OCI-LY7 (cell line): ENCODE measurements around the gene DMRTC2.

Experiments
- EZH2phosphoT487 ChIP-seq: fragments of 200-600 bp; sonication (generic); IDR thresholded peaks from 2 replicates; pipeline ENCODE4 v1.6.1; 2018; ENCODE audit warnings: low read depth, borderline replicate concordance, mild to moderate bottlenecking, mixed run types, antibody characterized with exemption, low read length, moderate library complexity, mixed read lengths
- TF ChIP-seq, protein P1 (sequence below): fragments of 200-600 bp; sonication (generic); conservative IDR thresholded peaks from 2 replicates; pipeline ENCODE4 v1.5.1; 2014; ENCODE audit warnings: mild to moderate bottlenecking, antibody characterized with exemption, low read length, moderate library complexity, mixed read lengths

DNA sequence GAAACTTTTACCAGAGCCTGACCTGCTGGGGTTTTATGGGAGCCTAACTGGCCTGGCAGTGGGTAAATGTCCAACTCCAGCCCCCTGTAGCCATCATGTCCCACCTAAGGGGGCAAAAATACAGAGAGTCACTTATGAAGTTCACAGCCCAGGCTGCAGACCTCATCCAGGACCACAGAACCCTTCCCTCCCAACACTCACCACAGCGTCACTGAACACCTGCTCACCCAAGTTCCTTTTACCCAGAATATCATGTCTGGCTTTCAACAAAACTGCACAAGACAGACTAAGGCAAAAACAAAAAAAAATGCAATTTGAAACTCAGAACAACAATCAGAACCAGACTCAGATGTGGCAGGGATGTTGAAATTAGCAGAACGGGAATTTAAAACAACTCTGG is 42.1 kb upstream of the DMRTC2 start:
- TF ChIP-seq, protein P1, sequence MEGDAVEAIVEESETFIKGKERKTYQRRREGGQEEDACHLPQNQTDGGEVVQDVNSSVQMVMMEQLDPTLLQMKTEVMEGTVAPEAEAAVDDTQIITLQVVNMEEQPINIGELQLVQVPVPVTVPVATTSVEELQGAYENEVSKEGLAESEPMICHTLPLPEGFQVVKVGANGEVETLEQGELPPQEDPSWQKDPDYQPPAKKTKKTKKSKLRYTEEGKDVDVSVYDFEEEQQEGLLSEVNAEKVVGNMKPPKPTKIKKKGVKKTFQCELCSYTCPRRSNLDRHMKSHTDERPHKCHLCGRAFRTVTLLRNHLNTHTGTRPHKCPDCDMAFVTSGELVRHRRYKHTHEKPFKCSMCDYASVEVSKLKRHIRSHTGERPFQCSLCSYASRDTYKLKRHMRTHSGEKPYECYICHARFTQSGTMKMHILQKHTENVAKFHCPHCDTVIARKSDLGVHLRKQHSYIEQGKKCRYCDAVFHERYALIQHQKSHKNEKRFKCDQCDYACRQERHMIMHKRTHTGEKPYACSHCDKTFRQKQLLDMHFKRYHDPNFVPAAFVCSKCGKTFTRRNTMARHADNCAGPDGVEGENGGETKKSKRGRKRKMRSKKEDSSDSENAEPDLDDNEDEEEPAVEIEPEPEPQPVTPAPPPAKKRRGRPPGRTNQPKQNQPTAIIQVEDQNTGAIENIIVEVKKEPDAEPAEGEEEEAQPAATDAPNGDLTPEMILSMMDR, result no peak
- TF ChIP-seq EZH2phosphoT487, result no peak
